Measurements from ENCODE around the gene PRKD1. TPM values are rescaled to one million over a fixed set of nuclear protein-coding genes. Genes with fewer than 3 reads are reported as not detected.

The PRKD1 gene
- 33.7 TPM for total RNA-seq (ENCODE audit: insufficient read depth, low replicate concordance)

DNA sequence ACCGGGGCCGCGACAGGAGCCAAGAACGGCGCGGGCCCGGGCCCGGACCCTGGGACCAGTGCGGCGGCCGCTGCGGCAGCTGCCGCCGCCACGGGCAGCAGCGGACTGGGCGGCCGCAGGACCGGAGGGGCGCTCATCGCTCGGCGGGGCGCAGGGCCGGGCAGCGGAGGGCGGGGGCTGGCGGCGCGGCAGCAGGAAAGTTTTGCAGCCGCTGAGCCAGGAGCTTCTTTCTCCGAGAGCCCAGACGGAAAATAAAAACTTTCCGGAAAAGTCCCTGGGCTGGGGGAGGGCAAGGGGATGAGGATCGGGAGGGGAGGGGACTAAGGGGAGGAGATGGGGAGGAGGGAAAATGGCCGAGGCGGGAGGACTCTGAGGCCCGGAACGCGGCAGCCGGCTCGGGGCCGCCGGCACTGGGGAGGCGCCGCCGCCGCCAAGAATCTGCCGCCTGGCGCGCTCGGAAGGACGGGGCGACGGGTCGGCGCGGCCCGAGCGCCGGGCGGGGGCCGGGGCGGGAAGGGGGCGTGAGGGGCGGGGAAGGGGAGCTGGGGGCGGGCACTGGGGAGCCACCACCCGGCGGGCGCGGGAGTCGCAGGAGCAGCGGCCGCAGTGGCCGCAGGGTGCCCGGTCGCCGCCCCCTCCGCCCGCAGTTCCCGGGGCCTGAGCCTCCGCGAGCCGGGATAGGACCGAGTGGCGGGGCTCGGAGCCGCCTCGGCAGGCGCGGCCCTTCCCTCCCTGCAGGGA lies at the start of gene PRKD1:
Gene PRKD1 (minus strand): TSS at position 472 of the 741 bp plus-strand sequence.
- DNase-seq (ENCODE audit: low spot score), result peak; percentile 83

DNA sequence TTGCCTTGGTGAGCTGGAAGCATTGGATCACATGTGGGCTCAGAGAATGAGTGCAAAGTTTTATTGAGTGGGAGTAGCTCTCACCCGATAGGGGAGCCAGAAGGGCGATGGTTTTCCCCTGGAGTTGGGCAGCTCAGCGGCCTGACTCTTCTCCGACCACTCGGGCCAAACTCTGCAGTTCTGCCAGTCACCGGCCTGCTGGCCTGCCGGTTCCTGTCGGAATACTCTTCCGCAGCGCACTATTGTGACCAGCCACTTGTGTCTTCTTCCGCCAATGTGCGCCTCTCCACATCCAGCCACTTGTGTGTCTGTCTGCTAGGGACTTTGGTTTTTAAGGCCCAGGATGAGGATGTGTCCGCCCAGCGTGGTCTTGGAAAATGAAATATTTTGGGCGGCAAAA lies 43.5 kb upstream of the PRKD1 start:
- DNase-seq (ENCODE audit: low spot score), result no peak

DNA sequence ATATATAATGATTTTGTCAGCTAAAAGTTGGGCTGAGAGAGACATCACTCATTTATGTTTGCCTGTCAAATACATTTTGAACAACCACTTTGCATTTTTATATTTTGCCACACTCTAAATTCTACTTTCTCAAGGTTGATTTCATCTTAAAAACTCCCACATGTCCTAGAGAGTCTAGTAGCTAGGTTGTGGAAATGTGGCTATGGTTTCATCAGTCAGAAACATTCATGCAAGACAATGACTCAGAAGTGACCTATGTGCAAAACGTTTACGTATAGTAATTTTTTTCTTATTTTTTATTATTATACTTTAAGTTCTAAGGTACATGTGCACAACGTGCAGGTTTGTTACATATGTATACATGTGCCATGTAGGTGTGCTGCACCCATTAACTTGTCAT lies 27.4 kb upstream of the PRKD1 start:
- no peak for DNase-seq (ENCODE audit: low spot score)

DNA sequence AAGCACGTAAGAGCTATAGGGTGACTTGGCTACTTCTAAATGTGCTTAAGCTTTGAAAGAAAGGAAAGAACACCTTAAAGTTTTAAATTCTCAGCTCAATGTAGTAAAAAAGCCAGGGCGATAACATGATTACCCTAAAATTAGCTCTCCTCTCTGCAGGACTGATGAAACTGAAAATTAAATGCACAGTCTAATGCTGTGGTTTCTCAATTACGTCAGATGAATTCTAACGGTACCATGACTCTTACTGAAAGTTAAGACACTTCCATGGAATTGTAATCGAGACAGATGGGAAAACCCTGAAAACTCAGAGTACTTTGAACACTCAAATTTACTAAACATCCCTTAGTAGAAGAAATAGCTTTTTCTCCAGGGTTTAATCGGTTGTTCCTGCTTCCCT lies 25.9 kb upstream of the PRKD1 start:
- DNase-seq (ENCODE audit: low spot score), result no peak

GRCh38 chr14:29944091-29944490 lies 16.4 kb upstream of the PRKD1 start:
- no peak for DNase-seq (ENCODE audit: low spot score)

- DNase-seq (ENCODE audit: low spot score), result no peak
Measured at GRCh38 chr14:29941401-29941800, 13.8 kb upstream of the PRKD1 start.

DNA sequence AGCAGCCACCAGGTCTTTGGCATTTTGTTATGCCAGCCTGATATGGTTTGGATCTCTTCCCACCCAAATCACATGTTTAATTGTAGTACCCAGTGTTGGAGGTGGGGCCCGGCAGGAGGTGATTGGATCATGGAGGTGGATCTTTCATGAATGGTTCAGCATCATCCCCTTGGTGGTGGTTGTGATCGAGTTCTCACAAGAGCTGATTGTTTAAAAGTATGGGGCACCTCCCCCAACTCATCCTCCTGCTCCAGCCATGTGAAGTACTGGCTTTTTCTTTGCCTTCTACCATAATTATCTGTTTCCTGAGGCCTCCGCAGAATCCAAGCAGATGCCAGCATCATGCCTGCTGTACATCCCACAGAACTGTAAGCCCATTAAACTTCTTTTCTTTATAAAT lies 12.8 kb upstream of the PRKD1 start:
- no peak for DNase-seq (ENCODE audit: low spot score)

GRCh38 chr14:29937116-29937515 lies 9.5 kb upstream of the PRKD1 start:
- no peak for DNase-seq (ENCODE audit: low spot score)

DNA sequence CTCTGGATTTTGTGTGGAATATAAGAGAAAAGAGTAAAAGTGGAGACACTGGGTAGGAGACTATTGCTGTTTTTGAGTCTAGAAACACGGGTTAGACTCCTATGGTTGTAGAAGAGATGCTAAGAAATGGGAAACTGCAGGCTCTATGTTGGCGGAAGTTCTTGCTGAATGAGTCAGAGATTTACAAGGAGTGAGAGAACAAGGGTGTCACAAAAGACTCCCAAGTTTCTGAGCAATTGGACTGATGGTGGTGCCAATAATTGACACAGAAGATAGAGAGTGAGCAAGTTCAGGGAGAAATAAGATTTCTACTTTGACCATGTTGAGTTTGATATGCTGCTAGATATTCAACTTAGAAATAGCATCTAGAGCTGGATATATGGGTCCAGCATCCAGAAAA lies 2.6 kb upstream of the PRKD1 start:
- peak; percentile 22 for DNase-seq (ENCODE audit: low spot score)

DNA sequence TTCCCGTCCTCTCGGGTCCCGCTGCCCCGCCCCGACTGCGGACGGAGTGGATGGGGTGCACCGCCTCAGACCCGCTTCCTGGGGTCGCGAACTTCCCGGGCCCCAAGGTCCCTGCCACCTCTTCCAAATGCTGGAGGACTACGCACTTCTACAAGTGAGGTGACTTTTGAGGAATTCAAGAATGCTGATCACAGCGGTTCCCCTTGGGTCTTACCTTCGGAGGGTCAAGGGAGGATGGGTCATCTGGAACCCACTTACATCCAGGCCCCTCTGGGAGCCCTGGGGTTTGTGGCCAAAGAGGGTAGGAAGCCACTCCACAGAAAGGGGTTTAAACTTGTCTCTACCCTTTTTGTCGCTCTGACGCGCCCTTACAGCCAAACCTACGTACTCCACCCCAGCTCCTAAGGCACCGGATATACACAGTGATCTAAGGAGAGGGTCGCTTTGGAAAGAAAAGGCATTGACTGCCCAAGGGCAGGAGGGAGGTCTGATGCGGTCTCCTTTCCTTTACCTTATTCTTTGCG lies 532 bp upstream of the PRKD1 start:
- no peak for DNase-seq (ENCODE audit: low spot score)

DNA sequence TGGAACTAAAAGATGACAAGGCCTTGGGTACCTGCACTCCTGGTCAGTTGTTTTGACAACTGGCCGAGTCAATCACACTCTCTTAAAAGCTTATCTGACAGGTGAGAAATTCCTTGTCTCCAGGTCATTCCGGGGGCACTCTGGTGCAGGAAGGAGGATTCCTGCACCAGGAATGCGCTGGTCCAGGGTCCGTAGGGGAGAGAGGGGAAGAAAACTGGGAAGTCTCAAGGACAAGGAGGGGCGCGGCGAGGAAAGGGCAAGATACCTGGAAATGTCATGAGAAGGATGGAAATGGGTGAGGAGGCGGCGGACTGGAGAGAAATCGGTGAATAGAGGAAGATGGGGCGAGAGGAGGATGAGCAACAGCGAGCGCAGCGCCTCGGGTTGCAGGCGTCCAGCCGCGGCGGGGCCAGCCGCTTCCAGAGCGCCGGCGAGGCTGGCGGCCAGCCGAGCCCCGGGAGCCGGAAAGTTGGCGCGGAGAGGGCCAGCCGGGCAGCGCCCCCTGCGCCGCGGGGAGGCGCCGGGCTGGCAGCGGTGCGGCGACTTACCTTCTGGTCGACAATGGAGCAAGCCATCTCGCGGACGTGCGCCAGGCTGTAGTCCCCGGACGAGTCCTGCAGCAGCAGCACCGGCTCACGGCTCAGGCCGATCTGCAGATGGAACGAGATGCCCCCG lies 809 bp downstream of the PRKD1 start:
- DNase-seq (ENCODE audit: low spot score), result peak; percentile 51

- DNase-seq (ENCODE audit: low spot score), result no peak
Measured at GRCh38 chr14:29926228-29926627, 1.4 kb downstream of the PRKD1 start.

DNA sequence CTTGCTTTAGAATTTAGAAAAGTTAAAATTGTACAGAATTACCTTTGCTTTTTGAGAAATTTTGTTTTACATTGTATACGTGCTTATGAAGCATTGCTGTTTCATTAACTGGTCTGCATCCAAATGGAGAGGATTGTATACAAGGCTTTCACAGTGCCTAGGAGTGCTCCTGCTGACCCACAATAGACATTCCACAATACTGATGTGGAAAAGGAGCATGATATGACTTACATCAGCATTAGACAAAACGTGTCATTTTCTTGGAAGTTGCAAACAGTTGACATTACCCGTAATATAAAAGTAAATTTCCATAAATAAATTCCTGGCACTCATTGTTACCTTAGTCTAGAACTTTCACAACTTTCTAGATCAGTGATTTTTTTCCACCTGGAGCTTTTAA lies 1.9 kb downstream of the PRKD1 start:
- no peak for DNase-seq (ENCODE audit: low spot score)

- no peak for DNase-seq (ENCODE audit: low spot score)
Measured at GRCh38 chr14:29925101-29925722, 2.4 kb downstream of the PRKD1 start.

DNA sequence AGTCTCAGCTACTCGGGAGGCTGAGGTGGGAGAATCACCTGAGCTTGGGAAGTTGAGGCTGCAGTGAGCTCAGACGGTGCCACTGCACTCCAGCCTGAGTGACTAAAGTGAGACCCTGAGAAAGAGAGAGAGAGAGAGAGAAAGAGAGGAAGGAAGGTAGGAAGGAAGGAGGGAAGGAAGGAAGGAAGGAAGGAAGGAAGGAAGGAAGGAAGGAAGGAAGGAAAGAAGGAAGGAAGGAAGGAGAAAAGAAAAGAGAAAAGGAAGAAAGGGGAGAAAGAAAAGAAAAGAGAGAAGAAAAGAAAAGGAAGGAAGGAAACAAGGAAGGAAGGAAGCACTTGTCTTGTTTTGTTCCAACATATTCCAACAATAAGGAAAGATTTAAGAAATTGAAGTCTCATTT lies 7.8 kb downstream of the PRKD1 start:
- no peak for DNase-seq (ENCODE audit: low spot score)

DNA sequence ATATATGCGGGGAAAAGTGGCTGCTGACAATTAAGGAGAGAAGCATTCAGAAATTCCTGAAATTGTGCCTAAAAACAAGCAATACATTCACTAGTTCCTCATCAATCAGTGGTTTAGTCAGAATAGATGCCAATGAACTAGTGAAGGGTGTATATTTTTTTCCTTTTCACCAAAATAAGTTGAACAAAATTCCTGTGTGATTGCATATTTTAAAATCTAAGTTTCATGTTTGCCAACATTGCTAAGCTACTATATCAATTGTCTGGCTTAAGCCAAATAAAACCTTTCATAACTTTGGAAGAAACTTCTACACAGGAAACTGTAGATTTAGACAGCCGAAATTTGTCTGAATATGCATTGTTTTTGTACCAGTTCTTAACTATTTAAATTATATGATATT lies 8.7 kb downstream of the PRKD1 start:
- DNase-seq (ENCODE audit: low spot score), result no peak

- DNase-seq (ENCODE audit: low spot score), result no peak
Measured at GRCh38 chr14:29913566-29913965, 14.1 kb downstream of the PRKD1 start.

DNA sequence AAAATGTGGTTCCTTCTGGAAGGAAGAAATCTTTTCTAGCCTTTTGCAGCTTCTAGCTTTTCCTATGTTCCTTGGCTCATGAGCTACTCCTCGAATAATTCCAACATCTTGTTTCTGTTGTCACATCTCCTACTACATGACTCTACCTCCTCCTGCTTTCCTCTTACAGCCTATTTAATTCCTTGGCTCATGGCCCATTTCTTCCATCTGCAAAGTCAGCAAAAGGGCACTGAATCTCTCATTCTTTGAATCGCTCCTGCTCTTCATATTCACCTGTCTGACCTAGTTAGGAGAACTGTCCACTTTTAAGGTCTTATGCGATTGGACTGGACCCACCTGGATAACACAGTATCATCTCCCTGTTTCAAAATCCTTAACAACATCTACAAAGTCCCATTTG lies 15.8 kb downstream of the PRKD1 start:
- no peak for DNase-seq (ENCODE audit: low spot score)

- no peak for DNase-seq (ENCODE audit: low spot score)
Measured at GRCh38 chr14:29908652-29909577, 18.7 kb downstream of the PRKD1 start.

- no peak for DNase-seq (ENCODE audit: low spot score)
Measured at GRCh38 chr14:29906256-29906870, 21.3 kb downstream of the PRKD1 start.

DNA sequence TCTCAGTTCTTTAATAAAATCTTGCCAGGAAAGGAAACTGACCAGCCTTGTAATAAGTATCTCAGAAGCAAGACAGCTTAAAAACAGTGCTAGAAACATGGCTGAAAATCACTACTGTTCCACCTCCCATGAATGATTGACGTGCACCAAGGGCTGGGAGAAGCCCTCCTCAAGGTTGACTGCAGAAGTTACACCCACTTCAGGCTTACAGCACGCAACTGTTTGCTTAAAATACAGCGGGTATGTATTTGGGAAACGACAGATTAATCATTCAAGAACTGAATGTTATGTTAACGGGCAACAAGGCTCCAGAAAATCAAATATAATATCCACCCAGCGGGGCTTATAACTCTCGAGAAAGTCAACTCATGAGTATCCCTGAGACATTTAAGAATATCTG lies 22.1 kb downstream of the PRKD1 start:
- DNase-seq (ENCODE audit: low spot score), result no peak

Measured in umbilical cord (tissue), 2 donors.